SH-SY5Y (cell line): ENCODE measurements around the gene OR13F1.

Experiments
- GATA2 ChIP-seq: IDR thresholded peaks from 2 replicates; pipeline ENCODE4 v1.6.1; 2011; ENCODE audit warnings: mild to moderate bottlenecking, low read depth, low read length
- GATA3 ChIP-seq: IDR thresholded peaks from 2 replicates; pipeline ENCODE4 v1.6.1; 2011; ENCODE audit warnings: low read depth, mild to moderate bottlenecking, low read length, moderate library complexity

DNA sequence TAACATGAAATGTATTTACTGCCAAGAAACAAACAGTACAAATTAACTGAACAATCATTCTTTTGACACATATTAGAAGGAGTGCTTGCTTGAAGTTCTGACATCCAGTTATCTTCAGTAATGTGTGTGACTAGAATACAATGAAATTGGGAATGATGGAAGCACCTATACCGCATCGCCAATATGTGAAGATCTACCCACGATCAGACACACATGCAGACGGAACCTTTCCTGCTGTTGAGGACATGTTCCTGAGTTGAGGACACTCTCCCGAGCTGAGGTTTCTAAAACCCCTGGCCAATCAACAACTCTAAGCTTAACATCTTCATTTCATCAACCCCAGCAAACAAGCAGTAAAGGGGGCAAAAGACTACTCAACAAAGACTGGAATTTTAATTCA lies 32.7 kb downstream of the OR13F1 start, which contains the start of gene OR13C3:
- TF ChIP-seq GATA2 (no peak), GATA3 (no peak)
